NCI-H460 (cell line): ENCODE measurements around the gene NEK6. TPM values are rescaled to one million over a fixed set of nuclear protein-coding genes. Genes with fewer than 3 reads are reported as not detected.
A peak's percentile ranks its signal among the peaks of the same experiment; 100 is the strongest.

Experiments
- DNase-seq: peaks from one replicate; pipeline ENCODE4 v3.0.0-alpha.2; 2016; ENCODE audit warnings: low read depth; ENCODE audit errors: extremely low read depth
- total RNA-seq: library from RNA; depleted of rRNA; stranded (reverse); fragments of >200 nt; shearing (Covaris generic); gene quantifications from 2 replicates; pipeline ENCODE4 v1.2.3, GENCODE V29; 2014

The NEK6 gene
- total RNA-seq, 1 experiment from 2014 or later: 23.2 TPM

GRCh38 chr9:124311283-124311682 lies 53.5 kb downstream of the NEK6 start:
- no peak for DNase-seq

DNA sequence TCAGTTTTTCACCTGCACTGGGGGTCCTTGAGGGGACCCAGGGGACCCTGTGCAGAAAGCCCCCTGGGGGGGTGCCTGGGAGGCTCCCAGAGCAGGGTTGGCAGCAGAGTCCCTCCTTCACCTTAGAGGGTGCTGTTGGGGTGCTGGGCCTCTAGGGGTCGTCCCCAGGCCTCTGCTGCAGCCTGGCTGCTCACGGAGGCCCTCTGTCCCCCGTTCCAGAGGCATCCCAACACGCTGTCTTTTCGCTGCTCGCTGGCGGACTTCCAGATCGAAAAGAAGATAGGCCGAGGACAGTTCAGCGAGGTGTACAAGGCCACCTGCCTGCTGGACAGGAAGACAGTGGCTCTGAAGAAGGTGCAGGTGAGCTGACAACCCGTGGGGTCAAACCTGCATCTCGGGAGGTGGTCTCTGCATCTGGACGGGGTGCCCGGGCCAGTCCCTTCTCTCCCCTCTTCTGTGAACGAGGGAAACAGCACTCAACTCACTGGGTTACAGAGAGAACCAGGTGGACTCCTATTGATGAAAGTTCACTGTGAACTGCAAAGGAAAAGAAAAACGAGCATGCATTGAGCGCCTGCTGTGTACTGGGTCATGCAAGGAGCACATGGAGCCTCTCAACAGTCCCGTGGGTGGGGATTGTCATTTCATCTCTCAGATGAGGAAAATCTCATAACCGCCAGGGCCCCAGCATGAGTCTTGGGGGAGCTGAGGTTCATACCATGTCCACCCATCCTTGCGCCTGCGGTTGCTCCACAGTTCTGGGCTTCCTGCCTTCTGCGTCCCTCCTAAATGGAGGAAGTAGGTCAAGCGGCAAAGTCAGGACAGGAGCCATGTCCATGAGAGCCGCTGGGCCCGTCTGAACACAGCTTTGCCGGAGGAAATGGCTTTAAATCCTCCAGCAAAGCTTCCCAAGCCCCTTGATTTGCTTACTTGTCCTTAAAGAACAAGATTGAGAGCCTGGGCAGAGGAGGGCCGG lies 54.8 kb downstream of the NEK6 start:
- DNase-seq: no peak

GRCh38 chr9:124313940-124314339 lies 56.2 kb downstream of the NEK6 start:
- no peak for DNase-seq

DNA sequence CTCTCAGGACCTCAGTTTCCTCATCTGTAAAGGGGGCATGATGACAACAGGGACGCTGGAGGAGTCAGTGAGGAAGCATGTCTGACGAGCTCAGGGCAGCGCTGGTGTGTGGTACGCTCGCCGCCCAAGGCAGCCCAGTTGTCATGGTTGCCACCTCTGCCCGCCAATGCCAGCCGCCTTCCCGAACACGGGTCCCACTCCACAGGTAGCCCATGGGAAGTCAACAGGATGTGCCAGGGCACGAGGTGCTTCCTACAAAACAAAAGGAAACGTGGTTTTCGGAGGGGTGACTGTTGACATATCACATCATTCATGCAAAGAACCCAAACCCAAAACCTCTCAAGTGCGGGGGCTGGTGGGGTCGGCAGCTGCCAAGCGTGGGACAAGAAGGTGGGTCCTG lies 58.1 kb downstream of the NEK6 start:
- no peak for DNase-seq

GRCh38 chr9:124320062-124320973 lies 62.6 kb downstream of the NEK6 start:
- DNase-seq: peak; percentile 72

- no peak for DNase-seq
Observed at GRCh38 chr9:124321416-124321815, 63.7 kb downstream of the NEK6 start.

- DNase-seq: no peak
Observed at GRCh38 chr9:124321935-124322334, 64.2 kb downstream of the NEK6 start.

GRCh38 chr9:124322618-124323432 lies 65.1 kb downstream of the NEK6 start:
- DNase-seq: no peak

DNA sequence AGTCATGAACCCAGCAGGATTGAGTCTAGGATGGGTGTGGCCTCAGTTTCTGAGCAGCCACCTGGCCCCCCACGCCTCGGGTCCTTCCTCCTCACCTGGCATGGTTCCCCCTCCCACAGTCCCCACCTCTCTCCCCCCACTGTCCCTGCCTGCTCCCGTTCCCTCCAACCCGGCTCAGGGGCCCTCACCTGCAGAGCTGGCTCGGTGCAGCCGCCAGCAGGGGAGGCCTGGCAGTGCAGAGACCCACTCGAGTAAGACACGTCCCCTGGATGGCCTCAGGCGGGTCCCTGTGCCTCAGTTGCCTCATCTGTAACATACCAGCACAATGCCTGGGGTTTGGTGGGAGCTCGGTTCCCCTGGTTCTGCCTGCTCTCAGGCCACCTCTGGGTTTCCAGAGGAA lies 66.2 kb downstream of the NEK6 start:
- DNase-seq: no peak

DNA sequence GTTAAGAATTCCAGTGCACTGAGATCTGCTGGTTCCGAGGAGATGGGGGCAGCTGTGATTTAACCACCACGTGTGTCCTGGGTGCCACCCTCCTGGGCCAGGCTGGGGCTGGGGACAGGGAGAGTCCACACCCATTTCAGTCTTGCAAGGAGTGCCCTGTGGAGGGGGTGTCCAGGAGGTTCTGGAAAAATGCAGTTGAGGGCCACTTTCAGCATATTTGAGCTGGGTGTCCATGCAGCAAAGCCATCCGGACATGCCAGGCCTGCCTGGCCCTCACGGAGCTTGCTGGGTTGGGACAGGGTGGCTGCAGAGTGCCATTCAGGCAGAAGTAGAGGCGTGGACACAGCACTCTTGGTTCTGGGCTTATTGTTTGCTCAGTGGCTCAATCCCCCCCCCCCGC lies 68.1 kb downstream of the NEK6 start:
- no peak for DNase-seq

DNA sequence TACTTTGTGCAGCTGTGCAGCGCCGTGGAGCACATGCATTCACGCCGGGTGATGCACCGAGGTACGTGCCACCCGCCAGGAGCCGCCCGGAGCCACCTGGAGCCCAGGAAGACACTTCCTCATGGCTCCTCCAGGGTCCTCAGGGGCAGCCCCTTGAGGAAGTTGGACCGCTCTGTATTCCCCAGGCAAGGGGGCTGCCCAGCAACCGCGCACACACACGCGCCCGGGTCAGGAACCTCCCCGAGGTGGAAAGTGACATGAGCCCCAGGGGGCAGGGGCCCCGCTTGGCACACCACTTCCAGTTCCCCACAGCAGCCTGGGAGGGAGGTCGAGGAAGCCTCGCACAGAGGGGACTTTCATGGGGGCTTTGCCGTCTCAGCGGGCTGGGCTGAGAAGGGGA lies 68.6 kb downstream of the NEK6 start:
- DNase-seq: no peak

DNA sequence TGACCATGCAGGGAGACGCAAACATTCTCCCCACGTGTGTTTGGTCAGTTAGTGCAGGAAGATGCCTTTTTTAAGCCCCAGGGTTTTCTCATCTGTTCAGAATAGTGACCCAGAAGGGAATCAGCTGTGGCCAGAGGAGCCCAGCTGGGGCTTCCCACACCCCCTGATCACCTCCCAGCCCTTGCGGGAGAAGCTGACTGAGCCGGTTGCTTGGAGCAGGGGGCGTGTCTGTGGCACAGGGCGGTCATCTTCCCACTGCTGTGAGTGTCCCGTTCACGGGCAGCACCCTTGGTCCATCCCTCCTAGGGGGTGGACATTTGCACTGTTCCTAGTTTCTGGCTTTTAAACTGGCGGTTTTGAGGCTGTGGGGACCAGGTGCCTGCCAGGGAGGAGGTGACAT lies 69.7 kb downstream of the NEK6 start:
- DNase-seq: no peak

DNA sequence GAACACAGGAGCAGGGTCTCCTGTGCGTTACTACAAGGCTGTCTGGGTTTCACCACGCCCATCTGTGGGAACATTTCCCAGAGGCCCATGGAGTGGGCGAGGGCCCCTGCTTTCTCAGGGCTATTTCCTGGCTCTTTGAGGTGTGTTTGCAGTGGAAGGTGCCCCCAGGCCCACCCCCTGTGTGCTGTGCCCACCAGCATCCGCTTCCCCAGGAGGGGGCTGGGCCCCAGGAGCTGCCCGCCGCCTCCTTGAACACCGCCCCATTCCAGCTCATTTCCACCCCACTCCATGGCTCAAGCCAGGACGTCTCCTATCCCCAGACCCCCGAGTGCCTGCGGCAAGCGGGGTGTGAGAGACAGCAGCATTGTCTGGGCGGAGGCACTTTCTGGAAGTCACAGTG lies 70.5 kb downstream of the NEK6 start:
- DNase-seq: no peak

- DNase-seq: no peak
Observed at GRCh38 chr9:124329206-124329792, 71.5 kb downstream of the NEK6 start.

GRCh38 chr9:124330011-124330697 lies 72.4 kb downstream of the NEK6 start:
- no peak for DNase-seq

DNA sequence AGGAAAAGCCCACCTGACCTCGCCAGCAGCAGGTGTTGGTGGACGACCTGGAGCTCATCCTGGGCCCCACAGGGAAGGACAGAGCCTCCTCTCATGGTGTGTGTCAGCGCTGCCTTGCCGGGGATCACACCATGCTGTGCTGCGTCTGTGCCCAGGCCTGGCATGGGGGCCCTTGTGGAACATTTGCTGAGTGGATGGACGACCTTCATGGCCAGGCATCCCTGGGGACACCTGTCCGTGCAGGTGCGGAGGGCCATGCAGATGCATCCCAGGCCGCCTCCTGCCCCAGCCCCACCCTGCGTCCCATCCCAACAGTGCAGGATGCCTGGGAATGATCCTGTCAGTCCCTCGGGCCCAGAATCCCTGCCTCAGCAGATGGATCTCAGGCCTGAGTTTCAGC lies 73.8 kb downstream of the NEK6 start:
- no peak for DNase-seq

- no peak for DNase-seq
Observed at GRCh38 chr9:124332361-124333202, 74.8 kb downstream of the NEK6 start.

- DNase-seq: no peak
Observed at GRCh38 chr9:124333203-124333579, 75.4 kb downstream of the NEK6 start.
